Astrocyte (in vitro differentiated cells and primary cell): Measurements from ENCODE around the gene RCAN2.

Experiments
- EZH2 ChIP-seq: IDR thresholded peaks from 2 replicates; pipeline ENCODE4 v1.6.1; 2012; ENCODE audit warnings: mild to moderate bottlenecking, low read length, inconsistent platforms; ENCODE audit not compliant: insufficient read depth
- TF ChIP-seq, protein P1 (sequence below): IDR thresholded peaks from 2 replicates; pipeline ENCODE4 v1.5.1; 2011; ENCODE audit warnings: low read depth, mild to moderate bottlenecking, inconsistent platforms, low read length, moderate library complexity; ENCODE audit not compliant: insufficient read depth

DNA sequence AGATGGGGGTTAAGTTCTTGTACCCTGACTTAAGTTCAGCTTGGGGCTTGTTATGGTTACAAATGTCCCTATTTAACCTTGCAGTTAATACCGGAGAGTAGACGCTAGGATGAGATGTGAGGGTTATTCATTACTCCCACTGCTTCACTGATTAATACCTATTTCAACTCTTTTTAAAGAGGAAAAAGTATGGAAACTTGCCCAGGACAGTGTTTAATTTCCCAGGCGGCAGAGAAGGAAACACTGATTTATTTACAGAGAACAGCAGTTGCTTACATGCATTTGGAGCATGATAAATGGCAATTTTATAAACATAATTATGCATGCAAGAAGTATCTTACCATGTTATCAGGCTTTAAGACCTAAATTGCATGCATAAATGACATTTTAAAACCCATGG, 137.7 kb downstream of the RCAN2 start:
- TF ChIP-seq, protein P1, sequence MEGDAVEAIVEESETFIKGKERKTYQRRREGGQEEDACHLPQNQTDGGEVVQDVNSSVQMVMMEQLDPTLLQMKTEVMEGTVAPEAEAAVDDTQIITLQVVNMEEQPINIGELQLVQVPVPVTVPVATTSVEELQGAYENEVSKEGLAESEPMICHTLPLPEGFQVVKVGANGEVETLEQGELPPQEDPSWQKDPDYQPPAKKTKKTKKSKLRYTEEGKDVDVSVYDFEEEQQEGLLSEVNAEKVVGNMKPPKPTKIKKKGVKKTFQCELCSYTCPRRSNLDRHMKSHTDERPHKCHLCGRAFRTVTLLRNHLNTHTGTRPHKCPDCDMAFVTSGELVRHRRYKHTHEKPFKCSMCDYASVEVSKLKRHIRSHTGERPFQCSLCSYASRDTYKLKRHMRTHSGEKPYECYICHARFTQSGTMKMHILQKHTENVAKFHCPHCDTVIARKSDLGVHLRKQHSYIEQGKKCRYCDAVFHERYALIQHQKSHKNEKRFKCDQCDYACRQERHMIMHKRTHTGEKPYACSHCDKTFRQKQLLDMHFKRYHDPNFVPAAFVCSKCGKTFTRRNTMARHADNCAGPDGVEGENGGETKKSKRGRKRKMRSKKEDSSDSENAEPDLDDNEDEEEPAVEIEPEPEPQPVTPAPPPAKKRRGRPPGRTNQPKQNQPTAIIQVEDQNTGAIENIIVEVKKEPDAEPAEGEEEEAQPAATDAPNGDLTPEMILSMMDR = no peak
- TF ChIP-seq EZH2 = no peak
